H7 (cell line): ENCODE measurements around the gene TAF4. TPM values are rescaled to one million over a fixed set of nuclear protein-coding genes. Genes with fewer than 3 reads are reported as not detected.
"Not testable (repeated sequence)": the region's sequence is repeated elsewhere in the genome, so short reads cannot be mapped to it uniquely, and the experiment has no call there.

Source experiments
- DNase-seq: peaks from one replicate; pipeline ENCODE4 v3.0.0; 2012
- H3K27me3 ChIP-seq: 2 replicates; pipeline ENCODE4 v1.6.0; 2011; ENCODE audit warnings: mild to moderate bottlenecking, low read length; ENCODE audit not compliant: control insufficient read depth, insufficient read depth
- H3K36me3 ChIP-seq: replicated peaks from 2 replicates; pipeline ENCODE4 v1.5.1; 2011; ENCODE audit warnings: low read length; ENCODE audit not compliant: control insufficient read depth, insufficient read depth
- H3K4me3 ChIP-seq: 2 replicates; pipeline ENCODE4 v1.5.1; 2011; ENCODE audit warnings: low read depth, mild to moderate bottlenecking, control low read depth, low read length, moderate library complexity; ENCODE audit not compliant: insufficient read depth
- total RNA-seq: library from RNA; depleted of rRNA; stranded (reverse); fragments of >200 nt; shearing (Covaris generic); gene quantifications from 2 replicates; pipeline ENCODE4 v1.2.3, GENCODE V29; 2014

TAF4 gene
- total RNA-seq, 1 experiment from 2014 or later = 8.0 TPM

GRCh38 chr20:61976644-61977418, 88.8 kb downstream of the TAF4 start:
- Histone ChIP-seq H3K27me3 (no peaks in the 10 kb centered on the region), H3K36me3 (peaks cover 8% of the 10 kb centered on the region), H3K4me3 (no peak overlapping the region)
- DNase-seq = no peak

GRCh38 chr20:61976263-61976643, 89.4 kb downstream of the TAF4 start:
- Histone ChIP-seq H3K36me3 (peaks cover 8% of the 10 kb centered on the region), H3K27me3 (no peaks in the 10 kb centered on the region), H3K4me3 (no peak overlapping the region)
- peak; percentile 61 for DNase-seq

DNA sequence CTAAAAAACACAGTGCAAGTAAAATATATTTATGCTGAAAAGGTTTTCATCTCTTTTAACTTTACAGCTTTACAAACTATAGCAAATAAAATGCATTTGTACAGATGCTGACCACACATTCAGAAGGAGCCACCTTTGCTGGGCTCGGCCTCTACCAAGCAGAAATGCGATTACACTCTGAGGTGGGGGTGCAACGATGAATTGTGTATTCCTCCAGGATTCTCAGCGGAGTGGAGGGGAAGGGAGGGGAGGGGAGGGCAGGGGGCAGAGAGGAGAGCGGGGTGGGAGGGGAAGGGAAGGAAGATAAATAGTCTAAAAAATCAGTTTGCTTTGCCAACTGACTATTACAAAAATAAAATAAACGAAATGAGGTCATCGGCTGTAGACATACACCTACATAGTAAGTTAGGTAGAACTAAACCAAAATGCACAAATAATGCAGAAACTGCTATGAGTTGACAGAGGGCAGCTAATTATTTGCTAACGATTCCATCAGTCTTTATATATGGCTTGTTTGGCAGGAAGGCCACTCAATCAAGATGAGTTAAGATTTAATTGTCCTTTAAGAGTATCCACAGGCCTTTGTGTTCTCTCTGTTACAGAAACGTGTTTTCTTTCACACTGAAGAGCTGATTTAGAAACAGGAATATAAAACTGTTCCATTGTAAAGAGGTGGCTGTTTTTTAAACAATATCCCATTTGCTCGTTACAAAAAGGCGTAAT, 90.1 kb downstream of the TAF4 start:
- H3K36me3 ChIP-seq = peaks cover 8% of the 10 kb centered on the region
- no peak for DNase-seq

GRCh38 chr20:61974357-61974665, 91.4 kb downstream of the TAF4 start:
- DNase-seq = no peak
- Histone ChIP-seq H3K36me3 (peaks cover 8% of the 10 kb centered on the region), H3K27me3 (no peaks in the 10 kb centered on the region), H3K4me3 (no peak overlapping the region)

More for the DNA sequence above, 90.1 kb downstream of the TAF4 start:
- Histone ChIP-seq H3K27me3 (no peaks in the 10 kb centered on the region), H3K4me3 (no peak overlapping the region)

GRCh38 chr20:61973515-61974356, 91.9 kb downstream of the TAF4 start:
- peak; percentile 74 for DNase-seq
- peaks cover 7% of the 10 kb centered on the region for H3K36me3 ChIP-seq
- no peak overlapping the region for H3K4me3 ChIP-seq
- no peaks in the 10 kb centered on the region for H3K27me3 ChIP-seq

GRCh38 chr20:61972636-61973508, 92.8 kb downstream of the TAF4 start:
- Histone ChIP-seq H3K27me3 (no peaks in the 10 kb centered on the region), H3K36me3 (peaks cover 7% of the 10 kb centered on the region), H3K4me3 (no peak overlapping the region)
- no peak for DNase-seq

GRCh38 chr20:61971595-61971994, 94.1 kb downstream of the TAF4 start:
- not testable (repeated sequence) for H3K4me3 ChIP-seq, H3K27me3 ChIP-seq, DNase-seq, H3K36me3 ChIP-seq

DNA sequence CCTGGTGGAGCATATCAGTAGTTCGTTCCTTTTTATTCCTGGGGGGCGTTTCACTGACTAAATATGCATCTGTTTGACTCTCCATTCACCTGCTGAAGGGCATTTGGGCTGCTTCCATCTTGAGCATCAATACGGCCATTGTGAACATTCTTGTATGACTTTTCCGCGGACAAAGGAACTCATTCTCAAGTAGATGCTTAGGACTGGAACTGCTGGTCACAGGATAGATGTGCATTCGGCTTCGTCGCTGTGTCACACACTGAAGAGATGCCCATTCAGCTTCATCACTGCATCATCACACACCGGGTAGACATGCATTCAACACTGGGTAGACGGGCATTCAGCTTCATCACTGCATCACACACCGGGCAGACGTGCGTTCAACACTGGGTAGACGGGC, 95.3 kb downstream of the TAF4 start:
- Histone ChIP-seq H3K27me3 (no peaks in the 10 kb centered on the region), H3K36me3 (peaks cover 7% of the 10 kb centered on the region), H3K4me3 (no peak overlapping the region)
- DNase-seq = no peak

DNA sequence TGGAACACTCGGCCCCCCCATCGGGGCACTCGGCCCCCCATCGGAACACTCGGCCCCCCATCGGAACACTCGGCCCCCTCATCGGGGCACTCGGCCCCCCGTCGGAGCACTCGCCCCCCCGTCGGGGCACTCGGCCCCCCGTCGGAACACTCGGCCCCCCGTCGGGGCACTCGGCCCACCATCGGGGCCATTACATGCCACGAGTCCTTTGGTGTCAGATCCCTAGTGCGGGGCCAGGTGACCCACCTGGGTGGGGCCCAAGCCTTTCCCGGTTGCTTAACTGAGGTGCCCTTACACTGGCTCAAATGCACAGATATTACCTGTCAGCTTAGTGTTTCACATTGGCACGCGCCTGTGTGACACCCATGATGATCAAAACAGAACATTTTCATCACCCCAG, 95.9 kb downstream of the TAF4 start:
- Histone ChIP-seq H3K4me3 (no peak overlapping the region), H3K36me3 (peaks cover 7% of the 10 kb centered on the region), H3K27me3 (no peaks in the 10 kb centered on the region)
- DNase-seq = no peak

DNA sequence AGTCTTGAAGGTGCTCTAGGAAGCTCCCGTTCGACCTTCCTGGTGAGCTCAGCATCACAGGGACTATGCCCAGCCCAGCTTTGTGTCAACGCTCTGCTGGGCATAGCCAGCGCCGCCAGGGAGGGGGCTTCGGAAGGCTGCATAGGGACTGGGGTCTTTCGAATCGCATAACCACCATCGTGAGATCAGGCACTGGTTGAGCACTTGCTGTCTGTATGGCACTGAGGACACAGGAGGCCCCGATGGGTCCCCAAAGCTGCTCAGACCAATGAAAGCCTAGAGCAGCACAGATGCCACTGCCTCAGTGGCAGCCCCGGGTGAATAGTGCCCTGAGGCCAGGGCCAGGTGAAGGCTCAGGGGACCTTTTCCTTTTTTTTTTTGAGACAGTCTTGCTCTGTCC, 96.7 kb downstream of the TAF4 start:
- no peak for DNase-seq
- no peak overlapping the region for H3K4me3 ChIP-seq
- H3K36me3 ChIP-seq = peaks cover 4% of the 10 kb centered on the region
- H3K27me3 ChIP-seq = no peaks in the 10 kb centered on the region

DNA sequence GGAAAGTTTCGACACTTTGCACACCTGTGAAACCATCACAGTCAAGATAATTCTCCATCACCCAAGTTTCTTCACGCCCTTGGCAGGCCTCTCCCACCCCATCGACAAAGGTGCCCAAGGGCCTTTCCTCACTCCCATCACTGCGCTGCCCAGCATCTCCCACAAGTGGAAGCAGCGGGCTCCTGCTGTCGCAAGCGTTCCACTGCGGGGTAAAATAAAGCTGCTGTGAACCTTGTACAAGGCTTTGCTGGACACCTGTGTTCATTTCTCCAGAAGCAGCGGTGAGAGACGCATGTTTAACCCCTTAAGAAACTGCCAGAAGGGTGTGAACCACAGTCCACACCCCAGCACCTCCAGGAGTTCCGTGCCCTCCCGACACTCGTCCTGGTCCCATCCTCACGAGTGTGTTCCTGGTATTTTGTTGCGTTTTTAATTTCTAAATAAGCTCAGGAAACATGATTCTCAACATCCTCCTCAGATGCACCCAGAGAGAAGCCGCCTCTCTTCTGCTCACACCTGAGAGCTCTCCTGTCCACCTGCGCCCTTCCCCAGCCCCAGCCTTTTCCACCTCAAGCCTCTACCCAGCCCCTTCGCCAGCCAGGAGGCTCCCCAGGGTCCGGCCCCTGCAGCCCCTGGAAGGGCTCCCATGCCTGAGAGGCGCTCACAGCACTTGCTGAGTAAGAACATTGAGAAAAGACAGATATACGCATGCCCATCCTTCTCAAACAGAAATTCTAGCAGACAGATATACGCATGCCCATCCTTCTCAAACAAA, 97.5 kb downstream of the TAF4 start:
- Histone ChIP-seq H3K36me3 (peaks cover 2% of the 10 kb centered on the region; the same call in 1 of the 2 replicates), H3K27me3 (no peaks in the 10 kb centered on the region), H3K4me3 (no peak overlapping the region)
- DNase-seq = no peak

DNA sequence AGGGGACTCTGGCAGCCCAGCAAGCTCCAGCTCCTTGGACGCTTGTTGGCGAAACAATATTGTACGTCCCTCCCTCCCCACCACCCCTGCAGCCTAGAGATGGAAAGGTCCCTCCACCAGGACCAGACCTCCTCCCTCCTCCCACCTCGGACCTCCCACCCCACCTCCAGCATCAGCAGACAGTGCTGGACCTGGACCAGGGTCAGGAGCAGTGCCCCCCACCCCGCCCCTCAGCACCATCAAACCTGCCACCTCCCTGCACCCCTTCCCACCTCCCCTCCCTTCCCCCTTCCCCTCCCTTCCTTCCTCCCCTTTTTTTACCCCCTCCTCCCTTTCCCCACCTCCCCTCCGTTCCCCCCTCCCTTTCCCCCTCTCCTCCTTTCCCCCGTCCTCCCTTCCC, 98.4 kb downstream of the TAF4 start:
- H3K27me3 ChIP-seq = no peaks in the 10 kb centered on the region

DNA sequence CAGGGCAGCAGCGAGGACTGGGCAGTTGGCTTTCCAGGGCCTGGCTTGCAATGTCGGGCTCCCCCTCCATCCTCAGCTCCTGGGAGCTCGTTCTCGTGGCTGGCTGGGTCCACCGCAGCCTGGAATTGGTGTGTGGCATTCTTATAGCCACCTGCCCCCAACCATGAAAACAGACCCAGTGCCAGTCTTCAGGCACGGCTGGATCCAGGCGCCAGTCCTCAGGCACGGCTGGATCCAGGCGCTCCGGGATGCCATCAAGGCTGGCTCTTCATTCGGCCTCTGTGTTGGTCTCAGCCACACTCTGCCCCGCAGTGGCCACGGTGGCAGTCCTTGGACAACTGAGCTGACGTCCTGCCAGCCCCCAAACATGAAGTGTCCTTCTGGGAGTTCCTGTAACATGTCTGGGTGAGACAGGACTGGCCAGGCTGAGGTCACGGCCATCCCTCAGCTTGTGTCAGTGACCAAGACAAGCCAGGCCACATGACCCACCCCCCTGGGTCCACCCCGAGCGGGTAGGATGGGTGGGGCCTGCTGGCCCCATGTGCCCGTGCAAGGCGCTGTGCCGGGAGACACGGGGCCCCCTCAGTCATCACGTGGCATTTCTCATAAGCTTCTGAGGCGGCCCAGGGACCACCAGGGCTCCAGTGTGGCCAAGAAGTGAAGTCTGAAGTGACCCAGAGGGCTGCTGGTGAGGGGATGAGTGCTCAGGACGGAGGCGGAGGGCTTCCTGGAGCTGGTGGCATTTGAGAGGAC, 99.0 kb downstream of the TAF4 start:
- no peaks in the 10 kb centered on the region for H3K36me3 ChIP-seq
- H3K27me3 ChIP-seq = no peaks in the 10 kb centered on the region
- DNase-seq = no peak
- H3K4me3 ChIP-seq = no peak overlapping the region

More for the DNA sequence above, 98.4 kb downstream of the TAF4 start:
- Histone ChIP-seq H3K36me3 (no peaks in the 10 kb centered on the region), H3K4me3 (no peak overlapping the region)
- no peak for DNase-seq
